Parathyroid adenoma (tissue), 2 donors: ENCODE results near the gene MAGEF1.

Experiments
- H2AFZ ChIP-seq: fragments of 300-600 bp; sonication (generic); one replicate; pipeline ENCODE4 v1.7.0; 2017; ENCODE audit warnings: antibody characterized with exemption, mild to moderate bottlenecking
- H3K27ac ChIP-seq: fragments of 300-600 bp; sonication (generic); one replicate; pipeline ENCODE4 v1.7.0; 2017
- H3K27me3 ChIP-seq: fragments of 300-600 bp; sonication (generic); one replicate; pipeline ENCODE4 v1.7.0; 2017; ENCODE audit warnings: low read length; ENCODE audit not compliant: control insufficient read depth, insufficient read depth
- H3K36me3 ChIP-seq: fragments of 300-600 bp; sonication (generic); one replicate; pipeline ENCODE4 v1.7.0; 2017; ENCODE audit warnings: low read length; ENCODE audit not compliant: control insufficient read depth, insufficient read depth
- H3K4me1 ChIP-seq: fragments of 300-600 bp; sonication (generic); one replicate; pipeline ENCODE4 v1.7.0; 2017; ENCODE audit warnings: control low read depth
- H3K4me2 ChIP-seq: fragments of 300-600 bp; sonication (generic); one replicate; pipeline ENCODE4 v1.7.0; 2017; ENCODE audit warnings: low read length
- H3K4me3 ChIP-seq: fragments of 300-600 bp; sonication (generic); one replicate; pipeline ENCODE4 v1.7.0; 2017; ENCODE audit warnings: low read depth, low read length
- H3K79me2 ChIP-seq: fragments of 300-600 bp; sonication (generic); one replicate; pipeline ENCODE4 v1.7.0; 2017; ENCODE audit warnings: control low read depth
- H3K9ac ChIP-seq: fragments of 300-600 bp; sonication (generic); one replicate; pipeline ENCODE4 v1.7.0; 2017; ENCODE audit warnings: mild to moderate bottlenecking
- H3K9me3 ChIP-seq: fragments of 300-600 bp; sonication (generic); one replicate; pipeline ENCODE4 v1.7.0; 2017; ENCODE audit warnings: low read length; ENCODE audit not compliant: control insufficient read depth
- TF ChIP-seq, protein P1 (sequence below): fragments of 300-600 bp; sonication (generic); IDR thresholded peaks from one replicate; pipeline ENCODE4 v1.7.0; 2017; ENCODE audit warnings: antibody characterized with exemption, mild to moderate bottlenecking
- donor health status: primary hyperparathyroidism.

The MAGEF1 gene

DNA sequence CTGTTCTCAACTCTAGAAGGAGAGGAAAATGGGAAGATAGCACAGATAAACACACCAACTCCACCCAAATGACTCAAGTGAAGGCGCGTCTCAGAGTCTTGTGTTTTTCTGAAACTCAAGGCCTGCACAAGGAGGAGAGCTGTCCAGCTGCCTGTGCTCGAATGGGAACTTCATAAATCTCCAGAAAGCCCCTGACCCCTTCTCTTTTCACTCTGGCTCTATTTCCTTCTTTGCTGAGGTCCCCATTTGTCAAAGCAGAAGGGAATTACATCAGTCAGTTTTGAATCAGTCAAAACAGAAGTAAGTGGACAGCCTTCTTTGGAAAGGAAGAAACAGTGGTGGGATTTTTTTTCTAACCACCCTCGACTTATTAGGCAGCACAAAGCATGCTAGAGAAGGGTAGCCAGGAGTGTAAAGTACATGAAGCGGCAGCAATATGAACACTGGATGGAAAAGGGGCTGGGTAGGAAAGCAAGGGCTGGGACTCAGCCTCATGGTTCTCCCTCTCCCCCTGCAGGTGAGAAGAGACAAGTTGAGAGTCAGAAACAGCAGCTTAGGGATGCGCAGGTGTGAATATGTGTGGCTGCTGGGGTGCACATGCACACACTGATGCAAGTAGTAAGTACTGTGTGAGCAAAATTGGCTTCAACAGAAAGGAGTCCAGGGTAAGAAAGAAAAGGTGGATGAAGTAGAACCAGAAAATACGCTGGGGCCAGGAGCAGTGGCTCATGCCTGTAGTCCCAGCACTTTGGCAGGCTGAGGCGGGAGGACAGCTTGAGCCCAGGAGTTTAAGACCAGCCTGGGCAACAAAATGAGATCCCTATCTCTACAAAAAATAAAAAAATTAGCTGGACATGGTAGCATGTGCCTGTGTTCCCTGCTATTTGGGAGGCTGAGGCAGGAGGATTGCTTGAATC is 36.6 kb upstream of the MAGEF1 start:
- Histone ChIP-seq H3K4me2 (no peak overlapping the region), H2AFZ (no peak overlapping the region), H3K4me3 (no peak overlapping the region), H3K27ac (no peak overlapping the region), H3K27me3 (no peaks in the 10 kb centered on the region), H3K36me3 (no peaks in the 10 kb centered on the region), H3K9ac (no peak overlapping the region), H3K79me2 (no peaks in the 10 kb centered on the region), H3K9me3 (no peaks in the 10 kb centered on the region), H3K4me1 (no peaks in the 10 kb centered on the region)
- TF ChIP-seq, protein P1, sequence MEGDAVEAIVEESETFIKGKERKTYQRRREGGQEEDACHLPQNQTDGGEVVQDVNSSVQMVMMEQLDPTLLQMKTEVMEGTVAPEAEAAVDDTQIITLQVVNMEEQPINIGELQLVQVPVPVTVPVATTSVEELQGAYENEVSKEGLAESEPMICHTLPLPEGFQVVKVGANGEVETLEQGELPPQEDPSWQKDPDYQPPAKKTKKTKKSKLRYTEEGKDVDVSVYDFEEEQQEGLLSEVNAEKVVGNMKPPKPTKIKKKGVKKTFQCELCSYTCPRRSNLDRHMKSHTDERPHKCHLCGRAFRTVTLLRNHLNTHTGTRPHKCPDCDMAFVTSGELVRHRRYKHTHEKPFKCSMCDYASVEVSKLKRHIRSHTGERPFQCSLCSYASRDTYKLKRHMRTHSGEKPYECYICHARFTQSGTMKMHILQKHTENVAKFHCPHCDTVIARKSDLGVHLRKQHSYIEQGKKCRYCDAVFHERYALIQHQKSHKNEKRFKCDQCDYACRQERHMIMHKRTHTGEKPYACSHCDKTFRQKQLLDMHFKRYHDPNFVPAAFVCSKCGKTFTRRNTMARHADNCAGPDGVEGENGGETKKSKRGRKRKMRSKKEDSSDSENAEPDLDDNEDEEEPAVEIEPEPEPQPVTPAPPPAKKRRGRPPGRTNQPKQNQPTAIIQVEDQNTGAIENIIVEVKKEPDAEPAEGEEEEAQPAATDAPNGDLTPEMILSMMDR: peak; percentile 11

DNA sequence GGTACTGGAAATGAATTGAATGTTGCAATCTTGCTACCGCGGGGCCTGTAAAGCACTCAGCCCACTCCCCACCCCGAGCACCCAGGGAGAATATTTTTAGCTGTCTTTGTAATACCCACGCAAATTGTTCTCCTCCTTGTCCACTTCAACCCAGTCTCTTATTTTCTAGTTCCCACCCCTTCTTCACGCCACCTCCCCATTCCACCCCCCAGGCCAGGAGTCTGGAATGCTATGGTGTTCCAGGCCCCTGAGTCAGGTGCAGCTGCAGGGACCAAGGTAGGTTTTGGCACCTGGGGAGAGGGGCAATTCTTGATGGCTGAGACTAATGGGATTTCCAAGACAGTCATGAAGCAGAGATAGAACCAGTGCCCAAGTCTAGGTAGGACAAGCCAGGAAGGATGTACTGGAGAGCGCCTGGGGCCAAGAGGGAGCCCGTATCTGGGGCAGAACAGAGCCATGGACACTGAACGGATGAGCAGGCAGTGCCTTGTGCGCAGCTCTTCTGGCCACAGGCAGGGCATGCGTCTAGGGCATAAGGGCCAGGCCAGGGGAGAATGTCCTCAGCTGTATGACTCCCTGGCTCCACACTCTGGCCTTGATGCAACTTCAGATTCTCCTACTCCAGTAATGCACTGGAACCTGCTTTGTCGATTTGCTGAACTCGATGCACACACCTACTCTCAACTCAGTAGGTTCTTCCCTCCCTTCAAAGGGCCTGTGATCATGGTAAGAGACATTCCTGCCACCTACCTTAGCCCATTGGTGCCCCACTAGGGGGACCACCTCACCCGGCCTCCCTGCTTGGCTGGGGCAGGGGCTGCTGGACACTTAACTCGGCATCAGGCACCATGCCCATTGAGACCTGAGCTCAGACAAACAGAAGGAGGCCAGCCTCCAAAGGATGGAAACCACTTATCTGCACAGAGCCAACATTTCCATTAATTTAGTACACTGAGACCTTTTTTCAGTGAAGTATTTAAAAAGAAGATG is 34.6 kb upstream of the MAGEF1 start:
- Histone ChIP-seq H3K9ac (no peak overlapping the region), H3K36me3 (no peaks in the 10 kb centered on the region), H3K27me3 (no peaks in the 10 kb centered on the region), H3K4me3 (no peak overlapping the region), H2AFZ (no peak overlapping the region), H3K27ac (no peak overlapping the region), H3K79me2 (no peaks in the 10 kb centered on the region), H3K9me3 (no peaks in the 10 kb centered on the region), H3K4me2 (no peak overlapping the region), H3K4me1 (no peaks in the 10 kb centered on the region)
- TF ChIP-seq, protein P1: no peak

DNA sequence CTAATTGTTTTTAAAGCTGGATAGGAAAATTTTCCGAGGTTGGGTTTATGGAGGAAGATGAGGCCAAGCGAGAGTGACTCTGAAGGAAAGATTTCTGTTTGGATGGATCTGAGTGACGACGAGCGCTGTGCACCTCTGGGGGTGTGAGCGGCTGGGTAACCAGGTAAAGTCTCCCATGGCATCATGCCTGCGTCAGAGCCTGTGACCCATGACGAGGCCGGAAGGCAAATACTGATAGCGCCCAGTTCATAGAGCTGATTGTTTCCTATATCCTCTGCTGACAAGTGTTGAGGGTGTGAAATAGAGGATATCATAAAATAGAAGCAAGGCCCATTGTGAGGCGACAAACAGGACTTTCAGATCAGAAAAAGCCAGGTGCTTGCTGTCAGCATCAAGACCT is 33.7 kb upstream of the MAGEF1 start:
- H3K36me3 ChIP-seq: no peaks in the 10 kb centered on the region
- no peaks in the 10 kb centered on the region for H3K27me3 ChIP-seq

DNA sequence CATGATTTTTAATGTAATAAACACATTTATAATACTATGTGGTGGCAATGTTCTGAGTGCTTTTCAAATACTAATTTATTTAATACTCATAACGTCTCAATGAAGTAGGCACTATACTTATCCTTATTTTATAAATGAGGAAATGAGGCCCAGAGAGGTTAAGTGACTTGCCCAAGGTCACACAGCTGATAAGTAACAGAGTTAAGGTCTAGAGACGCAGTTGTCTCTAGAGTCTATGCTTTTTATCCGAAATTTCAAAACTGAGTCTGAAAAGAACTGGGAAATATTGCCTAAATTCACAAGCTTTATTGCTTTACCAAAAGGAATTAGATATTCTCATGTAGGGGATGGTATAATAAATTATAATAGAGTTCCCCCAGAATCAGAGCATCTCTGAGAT is 31.4 kb upstream of the MAGEF1 start:
- H3K27me3 ChIP-seq: no peaks in the 10 kb centered on the region
- H3K36me3 ChIP-seq: no peaks in the 10 kb centered on the region
- TF ChIP-seq, protein P1: no peak
- no peaks in the 10 kb centered on the region for H3K4me1 ChIP-seq
- H3K4me3 ChIP-seq: no peak overlapping the region
- no peaks in the 10 kb centered on the region for H3K9me3 ChIP-seq
- no peak overlapping the region for H2AFZ ChIP-seq
- no peaks in the 10 kb centered on the region for H3K79me2 ChIP-seq
- H3K9ac ChIP-seq: no peak overlapping the region
- no peak overlapping the region for H3K27ac ChIP-seq
- no peak overlapping the region for H3K4me2 ChIP-seq

More for the DNA sequence above, 33.7 kb upstream of the MAGEF1 start:
- TF ChIP-seq, protein P1: no peak
- no peak overlapping the region for H2AFZ ChIP-seq
- H3K79me2 ChIP-seq: no peaks in the 10 kb centered on the region
- no peak overlapping the region for H3K9ac ChIP-seq
- H3K4me1 ChIP-seq: no peaks in the 10 kb centered on the region
- H3K27ac ChIP-seq: no peak overlapping the region
- H3K4me3 ChIP-seq: no peak overlapping the region
- H3K4me2 ChIP-seq: no peak overlapping the region
- H3K9me3 ChIP-seq: no peaks in the 10 kb centered on the region
